HepG2 (cell line): Measurements from ENCODE around the gene NECTIN3. TPM values are rescaled to one million over a fixed set of nuclear protein-coding genes. Genes with fewer than 3 reads are reported as not detected.

Experiments used
- ATRX ChIP-seq: sonication (generic); formaldehyde crosslinking; IDR thresholded peaks from 2 replicates; pipeline ENCODE4 v1.4.0; 2020; ENCODE audit warnings: missing genetic modification reagents, borderline replicate concordance
- BORCS8-MEF2B ChIP-seq: sonication (generic); formaldehyde crosslinking; IDR thresholded peaks from 2 replicates; pipeline ENCODE4 v1.8.0; 2022; ENCODE audit warnings: mild to moderate bottlenecking, missing genetic modification reagents
- CCDC6 ChIP-seq: sonication (generic); formaldehyde crosslinking; IDR thresholded peaks from 2 replicates; pipeline ENCODE4 v1.8.1; 2022; ENCODE audit warnings: mild to moderate bottlenecking, missing genetic modification reagents, moderate library complexity
- CENPBD1 ChIP-seq: sonication (generic); formaldehyde crosslinking; IDR thresholded peaks from 2 replicates; pipeline ENCODE4 v1.8.0; 2022; ENCODE audit warnings: missing genetic modification reagents, low read depth, mild to moderate bottlenecking, borderline replicate concordance
- EED ChIP-seq: sonication (generic); formaldehyde crosslinking; IDR thresholded peaks from 2 replicates; pipeline ENCODE4 v1.5.0; 2020; ENCODE audit warnings: mild to moderate bottlenecking, missing genetic modification reagents
- FOXM1 ChIP-seq: sonication (generic); formaldehyde crosslinking; IDR thresholded peaks from 2 replicates; pipeline ENCODE4 v1.5.0; 2020; ENCODE audit warnings: missing genetic modification reagents
- GATAD1 ChIP-seq: IDR thresholded peaks from 2 replicates; pipeline ENCODE4 v1.6.1; 2016; ENCODE audit warnings: missing genetic modification reagents, missing compliant biosample characterization
- HMGA1 ChIP-seq: sonication (generic); formaldehyde crosslinking; conservative IDR thresholded peaks from 2 replicates; pipeline ENCODE4 v1.4.0; 2020; ENCODE audit warnings: missing genetic modification reagents
- JUN ChIP-seq: sonication (generic); formaldehyde crosslinking; IDR thresholded peaks from 2 replicates; pipeline ENCODE4 v1.4.0; 2020; ENCODE audit warnings: mild to moderate bottlenecking, missing genetic modification reagents
- KDM5A ChIP-seq: fragments of 200-600 bp; sonication (generic); IDR thresholded peaks from 2 replicates; pipeline ENCODE4 v1.7.0; 2018; ENCODE audit warnings: antibody characterized with exemption, mild to moderate bottlenecking, low read length, borderline replicate concordance
- MEIS1 ChIP-seq: sonication (generic); formaldehyde crosslinking; IDR thresholded peaks from 2 replicates; pipeline ENCODE4 v1.9.0; 2021; ENCODE audit warnings: mild to moderate bottlenecking, missing genetic modification reagents, moderate library complexity, borderline replicate concordance
- MTF1 ChIP-seq: sonication (generic); formaldehyde crosslinking; IDR thresholded peaks from 2 replicates; pipeline ENCODE4 v1.5.0; 2020; ENCODE audit warnings: missing genetic modification reagents
- NCOA5 ChIP-seq: sonication (generic); formaldehyde crosslinking; IDR thresholded peaks from 2 replicates; pipeline ENCODE4 v1.4.0; 2020; ENCODE audit warnings: missing genetic modification reagents
- RFX5 ChIP-seq: IDR thresholded peaks from 2 replicates; pipeline ENCODE4 v1.6.1; 2011; ENCODE audit warnings: low read depth, low read length, improper control_type of control experiment
- RNF2 ChIP-seq: fragments of 450-650 bp; conservative IDR thresholded peaks from 2 replicates; pipeline ENCODE4 v1.6.1; 2016; ENCODE audit warnings: low read depth
- SNAPC2 ChIP-seq: sonication (generic); formaldehyde crosslinking; IDR thresholded peaks from 2 replicates; pipeline ENCODE4 v1.8.1; 2022; ENCODE audit warnings: mild to moderate bottlenecking, missing genetic modification reagents
- SOX13 ChIP-seq, 3 experiments: fragments of 450-650 bp in 1 of 3; sonication (generic) in 1 of 3; formaldehyde crosslinking in 1 of 3; IDR thresholded peaks in 2 of 3; conservative IDR thresholded peaks in 1 of 3; 2 replicates each; pipeline versions ENCODE4 v1.5.0 to v1.6.1; 2016 to 2020; ENCODE audit warnings: antibody characterized with exemption in 1 of 3, mild to moderate bottlenecking in 1 of 3, missing compliant biosample characterization in 1 of 3, missing genetic modification reagents in 1 of 3, moderate library complexity in 1 of 3
- THRA ChIP-seq: sonication (generic); formaldehyde crosslinking; IDR thresholded peaks from 2 replicates; pipeline ENCODE4 v1.4.0; 2020; ENCODE audit warnings: missing genetic modification reagents, borderline replicate concordance
- ZBTB42 ChIP-seq: sonication (generic); formaldehyde crosslinking; IDR thresholded peaks from 2 replicates; pipeline ENCODE4 v1.5.0; 2020; ENCODE audit warnings: mild to moderate bottlenecking, missing genetic modification reagents
- ZNF274 ChIP-seq: sonication (generic); formaldehyde crosslinking; IDR thresholded peaks from 2 replicates; pipeline ENCODE4 v1.5.1; 2020; ENCODE audit warnings: mild to moderate bottlenecking, missing genetic modification reagents
- ZNF367 ChIP-seq: sonication (generic); formaldehyde crosslinking; IDR thresholded peaks from 2 replicates; pipeline ENCODE4 v1.4.0; 2020; ENCODE audit warnings: missing genetic modification reagents, borderline replicate concordance
- ZNF768 ChIP-seq: sonication (generic); formaldehyde crosslinking; IDR thresholded peaks from 2 replicates; pipeline ENCODE4 v1.4.0; 2020; ENCODE audit warnings: missing genetic modification reagents
- ZNF782 ChIP-seq: sonication (generic); formaldehyde crosslinking; IDR thresholded peaks from 2 replicates; pipeline ENCODE4 v1.4.0; 2020; ENCODE audit warnings: missing genetic modification reagents, mild to moderate bottlenecking, borderline replicate concordance
- ZSCAN9 ChIP-seq: IDR thresholded peaks from 2 replicates; pipeline ENCODE4 v1.6.1; 2016; ENCODE audit warnings: borderline replicate concordance
- polyA plus RNA-seq, 8 experiments: library from polyadenylated mRNA; depleted of rRNA in 3 of 8; stranded (reverse) in 7 of 8; unstranded in 1 of 8; fragments of >200 nt; fragmentation: Illumina TruSeq in 4 of 8; extraction: Trizol in 4 of 8; gene quantifications; 2 replicates each; pipeline versions ENCODE4 v1.2.1 to v1.2.3, GENCODE V29; 2011 to 2016; ENCODE audit warnings: low read depth in 4 of 8, missing spikeins in 1 of 8, mixed read lengths in 1 of 8; ENCODE audit not compliant: insufficient read depth in 1 of 8
- total RNA-seq, 5 experiments: library from RNA; depleted of rRNA; stranded (reverse); fragments of >200 nt; fragmentation: Illumina TruSeq; extraction: Trizol; gene quantifications; 2 replicates each; pipeline ENCODE4 v1.2.3, GENCODE V29; 2016; ENCODE audit warnings: low read depth in 1 of 5
- TF ChIP-seq, protein P1 (sequence below): IDR thresholded peaks from 2 replicates; pipeline ENCODE4 v1.6.1; 2016; ENCODE audit warnings: missing compliant biosample characterization, missing genetic modification reagents, borderline replicate concordance
- TF ChIP-seq, protein P2 (sequence below): sonication (generic); formaldehyde crosslinking; IDR thresholded peaks from 2 replicates; pipeline ENCODE4 v1.4.0; 2020; ENCODE audit warnings: missing genetic modification reagents

The NECTIN3 gene
- total and polyA plus RNA-seq, 2 of the 13 experiments (the other 11 are each of a cell fraction or from before 2014, with no cell fraction given) = 10.4 to 45.1 TPM

- TF ChIP-seq SOX13 (IDR thresholded peaks at IDR 0.05) = no peak
- no peak for TF ChIP-seq SOX13 (CRISPR knock-in tag; conservative IDR thresholded peaks at IDR 0.05 in 1 of 2, IDR thresholded peaks at IDR 0.05 in 1 of 2)
- TF ChIP-seq SNAPC2 (CRISPR knock-in tag) = no peak
- TF ChIP-seq KDM5A = no peak
- TF ChIP-seq, protein P1, sequence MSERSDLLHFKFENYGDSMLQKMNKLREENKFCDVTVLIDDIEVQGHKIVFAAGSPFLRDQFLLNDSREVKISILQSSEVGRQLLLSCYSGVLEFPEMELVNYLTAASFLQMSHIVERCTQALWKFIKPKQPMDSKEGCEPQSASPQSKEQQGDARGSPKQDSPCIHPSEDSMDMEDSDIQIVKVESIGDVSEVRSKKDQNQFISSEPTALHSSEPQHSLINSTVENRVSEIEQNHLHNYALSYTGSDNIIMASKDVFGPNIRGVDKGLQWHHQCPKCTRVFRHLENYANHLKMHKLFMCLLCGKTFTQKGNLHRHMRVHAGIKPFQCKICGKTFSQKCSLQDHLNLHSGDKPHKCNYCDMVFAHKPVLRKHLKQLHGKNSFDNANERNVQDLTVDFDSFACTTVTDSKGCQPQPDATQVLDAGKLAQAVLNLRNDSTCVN (CRISPR knock-in tag) = no peak
- no peak for TF ChIP-seq THRA (CRISPR knock-in tag)
- TF ChIP-seq BORCS8-MEF2B = 0 out of 2 replicates have a peak, but pooled peaks have one; percentile 31
- TF ChIP-seq GATAD1 = no peak
- no peak for TF ChIP-seq FOXM1 (CRISPR knock-in tag)
- no peak for TF ChIP-seq HMGA1
- no peak for TF ChIP-seq CCDC6
- 0 out of 2 replicates have a peak, but pooled peaks have one; percentile 2 for TF ChIP-seq JUN (CRISPR knock-in tag)
- no peak for TF ChIP-seq RNF2
- no peak for TF ChIP-seq MTF1 (CRISPR knock-in tag)
- no peak for TF ChIP-seq ZNF367 (CRISPR knock-in tag)
- TF ChIP-seq ZNF274 = 0 out of 2 replicates have a peak, but pooled peaks have one; percentile 29
- no peak for TF ChIP-seq RFX5
- TF ChIP-seq ZSCAN9 (CRISPR knock-in tag) = no peak
- TF ChIP-seq, protein P2, sequence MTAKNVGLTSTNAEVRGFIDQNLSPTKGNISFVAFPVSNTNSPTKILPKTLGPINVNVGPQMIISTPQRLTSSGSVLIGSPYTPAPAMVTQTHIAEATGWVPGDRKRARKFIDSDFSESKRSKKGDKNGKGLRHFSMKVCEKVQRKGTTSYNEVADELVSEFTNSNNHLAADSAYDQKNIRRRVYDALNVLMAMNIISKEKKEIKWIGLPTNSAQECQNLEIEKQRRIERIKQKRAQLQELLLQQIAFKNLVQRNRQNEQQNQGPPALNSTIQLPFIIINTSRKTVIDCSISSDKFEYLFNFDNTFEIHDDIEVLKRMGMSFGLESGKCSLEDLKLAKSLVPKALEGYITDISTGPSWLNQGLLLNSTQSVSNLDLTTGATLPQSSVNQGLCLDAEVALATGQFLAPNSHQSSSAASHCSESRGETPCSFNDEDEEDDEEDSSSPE (CRISPR knock-in tag) = no peak
- no peak for TF ChIP-seq MEIS1 (CRISPR knock-in tag)
- no peak for TF ChIP-seq ZNF768 (CRISPR knock-in tag)
- no peak for TF ChIP-seq ZNF782
- TF ChIP-seq EED (CRISPR knock-in tag) = no peak
- TF ChIP-seq ZBTB42 = no peak
- TF ChIP-seq CENPBD1 (CRISPR knock-in tag) = no peak
- TF ChIP-seq ATRX (CRISPR knock-in tag) = no peak
- TF ChIP-seq NCOA5 (CRISPR knock-in tag) = no peak
These were observed 1.4 kb upstream of the NECTIN3 start (continued) for GRCh38 chr3:111069974-111070771.
